Endodermal cell (in vitro differentiated cells): ENCODE results near the gene FNDC1. TPM values are rescaled to one million over a fixed set of nuclear protein-coding genes. Genes with fewer than 3 reads are reported as not detected.

ENCODE experiments used
- DNase-seq: peaks from one replicate; pipeline ENCODE4 v3.0.0-alpha.2; 2017
- H3K27ac ChIP-seq: 2 replicates; pipeline ENCODE4 v1.5.1; 2013; ENCODE audit warnings: mild to moderate bottlenecking, low read depth, low read length, moderate library complexity
- H3K27me3 ChIP-seq: 2 replicates; pipeline ENCODE4 v1.6.1; 2013; ENCODE audit warnings: mild to moderate bottlenecking, low read length, moderate library complexity; ENCODE audit not compliant: insufficient read depth, control insufficient read depth, poor library complexity, severe bottlenecking
- H3K36me3 ChIP-seq: 2 replicates; pipeline ENCODE4 v1.7.0; 2013; ENCODE audit warnings: mild to moderate bottlenecking, low read length, moderate library complexity; ENCODE audit not compliant: control insufficient read depth, insufficient read depth
- H3K4me1 ChIP-seq: one replicate; pipeline ENCODE4 v1.7.0; 2013; ENCODE audit warnings: low read length; ENCODE audit not compliant: control insufficient read depth, insufficient read depth
- H3K4me3 ChIP-seq: 2 replicates; pipeline ENCODE4 v1.5.1; 2013; ENCODE audit warnings: mild to moderate bottlenecking, low read length, moderate library complexity
- H3K9ac ChIP-seq: 2 replicates; pipeline ENCODE4 v1.6.1; 2013; ENCODE audit warnings: mild to moderate bottlenecking, low read length, moderate library complexity; ENCODE audit not compliant: poor library complexity, severe bottlenecking; ENCODE audit errors: extremely low read depth
- H3K9me3 ChIP-seq: 2 replicates; pipeline ENCODE4 v1.6.1; 2013; ENCODE audit warnings: mild to moderate bottlenecking, low read length, moderate library complexity; ENCODE audit not compliant: control insufficient read depth
- H3K27ac Mint-ChIP-seq: 2 replicates; pipeline ENCODE4 v1.8.0; 2020; ENCODE audit warnings: mixed read lengths
- H3K27me3 Mint-ChIP-seq: 2 replicates; pipeline ENCODE4 v1.8.0; 2021; ENCODE audit warnings: mild to moderate bottlenecking, mixed read lengths; ENCODE audit not compliant: insufficient read depth
- H3K36me3 Mint-ChIP-seq: 2 replicates; pipeline ENCODE4 v1.8.0; 2020; ENCODE audit warnings: low read depth, mixed read lengths
- H3K4me1 Mint-ChIP-seq: 2 replicates; pipeline ENCODE4 v1.8.0; 2020; ENCODE audit warnings: mixed read lengths
- H3K4me3 Mint-ChIP-seq: 2 replicates; pipeline ENCODE4 v1.8.0; 2020; ENCODE audit warnings: mild to moderate bottlenecking, moderate library complexity, mixed read lengths
- H3K9me3 Mint-ChIP-seq: 2 replicates; pipeline ENCODE4 v1.8.0; 2020; ENCODE audit warnings: mild to moderate bottlenecking, mixed read lengths
- CTCF ChIP-seq: fragments of 200-600 bp; sonication (generic); conservative IDR thresholded peaks from 2 replicates; pipeline ENCODE4 v1.5.0; 2021; ENCODE audit warnings: antibody characterized with exemption, mild to moderate bottlenecking
- WGBS, 2 experiments: methylation state at CpG; one replicate each; pipeline versions ENCODE4 v1.1.5 to v1.1.7; 2013; ENCODE audit warnings: missing lambda C conversion rate in 2 of 2, mixed read lengths in 1 of 2; ENCODE audit not compliant: insufficient coverage in 1 of 2, insufficient read length in 1 of 2; 5-methylcytosine and 5-hydroxymethylcytosine counted together
- total RNA-seq, 2 donors: library from RNA; stranded (reverse); fragmentation: NEBNext Ultra II Directional in 1 of 2; extraction: Animal tissue kit (Norgen Biotek cat#: 25700) in 1 of 2; gene quantifications; 2 replicates in 1 of 2; 3 replicates in 1 of 2; pipeline ENCODE4 v1.2.1, GENCODE V29; 2021

Gene FNDC1
- total RNA-seq, 2 donors from 2014 or later = 0.55 to 0.62 TPM

GRCh38 chr6:159303159-159303558, 134.0 kb downstream of the FNDC1 start:
- no peaks in the 10 kb centered on the region for H3K4me1 ChIP-seq
- H3K4me3 ChIP-seq = no peak overlapping the region
- peaks cover 2% of the 10 kb centered on the region for H3K27me3 Mint-ChIP-seq
- H3K36me3 Mint-ChIP-seq = no peaks in the 10 kb centered on the region
- no peak for TF ChIP-seq CTCF
- H3K4me1 Mint-ChIP-seq = no peaks in the 10 kb centered on the region
- H3K9me3 Mint-ChIP-seq = peaks cover 6% of the 10 kb centered on the region
- no peaks in the 10 kb centered on the region for H3K27me3 ChIP-seq
- 59% methylated on average over 2 of the region's 2 CpGs; no CpG with 5 or more reads in 1 of the 2 experiments for WGBS, 2 experiments
- H3K9me3 ChIP-seq = peaks cover 7% of the 10 kb centered on the region
- no peak overlapping the region for H3K9ac ChIP-seq
- no peak for DNase-seq
- no peaks in the 10 kb centered on the region for H3K36me3 ChIP-seq
- H3K27ac Mint-ChIP-seq = no peak overlapping the region
- no peak overlapping the region for H3K27ac ChIP-seq
- H3K4me3 Mint-ChIP-seq = no peak overlapping the region

- no peaks in the 10 kb centered on the region for H3K36me3 ChIP-seq
- H3K4me3 ChIP-seq = no peak overlapping the region
- H3K9me3 ChIP-seq = peaks cover 7% of the 10 kb centered on the region
- Mint-ChIP-seq H3K4me3 (no peak overlapping the region), H3K27ac (no peak overlapping the region), H3K36me3 (no peaks in the 10 kb centered on the region), H3K4me1 (no peaks in the 10 kb centered on the region), H3K9me3 (peaks cover 4% of the 10 kb centered on the region), H3K27me3 (no peaks in the 10 kb centered on the region)
- TF ChIP-seq CTCF = no peak
- no peaks in the 10 kb centered on the region for H3K27me3 ChIP-seq
- no peaks in the 10 kb centered on the region for H3K4me1 ChIP-seq
- no peak overlapping the region for H3K27ac ChIP-seq
- no peak overlapping the region for H3K9ac ChIP-seq
- 71 to 92% methylated on average over 4 to 6 of the region's 6 CpGs for WGBS, 2 experiments
- peak; percentile 45 for DNase-seq
Observed at GRCh38 chr6:159303784-159304183, 134.6 kb downstream of the FNDC1 start.

- no peak for TF ChIP-seq CTCF
- no peak overlapping the region for H3K9ac ChIP-seq
- 75 to 100% methylated on average over 1 of the region's 1 CpG for WGBS, 2 experiments
- H3K27ac ChIP-seq = no peak overlapping the region
- no peak overlapping the region for H3K4me3 Mint-ChIP-seq
- no peak for DNase-seq
- no peaks in the 10 kb centered on the region for H3K27me3 ChIP-seq
- H3K27me3 Mint-ChIP-seq = no peaks in the 10 kb centered on the region
- no peaks in the 10 kb centered on the region for H3K4me1 ChIP-seq
- H3K9me3 Mint-ChIP-seq = no peaks in the 10 kb centered on the region
- H3K36me3 ChIP-seq = no peaks in the 10 kb centered on the region
- H3K36me3 Mint-ChIP-seq = no peaks in the 10 kb centered on the region
- H3K4me1 Mint-ChIP-seq = no peaks in the 10 kb centered on the region
- peaks cover 10% of the 10 kb centered on the region for H3K9me3 ChIP-seq
- H3K27ac Mint-ChIP-seq = no peak overlapping the region
- H3K4me3 ChIP-seq = no peak overlapping the region
Observed at GRCh38 chr6:159304641-159305040, 135.4 kb downstream of the FNDC1 start.
